ENCODE measurements around the gene APOF. TPM values are rescaled to one million over a fixed set of nuclear protein-coding genes. Genes with fewer than 3 reads are reported as not detected.

Gene APOF, protein sequence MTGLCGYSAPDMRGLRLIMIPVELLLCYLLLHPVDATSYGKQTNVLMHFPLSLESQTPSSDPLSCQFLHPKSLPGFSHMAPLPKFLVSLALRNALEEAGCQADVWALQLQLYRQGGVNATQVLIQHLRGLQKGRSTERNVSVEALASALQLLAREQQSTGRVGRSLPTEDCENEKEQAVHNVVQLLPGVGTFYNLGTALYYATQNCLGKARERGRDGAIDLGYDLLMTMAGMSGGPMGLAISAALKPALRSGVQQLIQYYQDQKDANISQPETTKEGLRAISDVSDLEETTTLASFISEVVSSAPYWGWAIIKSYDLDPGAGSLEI
- total RNA-seq (2014; rRNA removed; shearing (Covaris generic)) = not detected in 2 replicates
- not detected in 2 replicates for polyA plus RNA-seq (2016; fragmentation: Nextera tagmentation; extraction: Ambion mirVana)

DNA sequence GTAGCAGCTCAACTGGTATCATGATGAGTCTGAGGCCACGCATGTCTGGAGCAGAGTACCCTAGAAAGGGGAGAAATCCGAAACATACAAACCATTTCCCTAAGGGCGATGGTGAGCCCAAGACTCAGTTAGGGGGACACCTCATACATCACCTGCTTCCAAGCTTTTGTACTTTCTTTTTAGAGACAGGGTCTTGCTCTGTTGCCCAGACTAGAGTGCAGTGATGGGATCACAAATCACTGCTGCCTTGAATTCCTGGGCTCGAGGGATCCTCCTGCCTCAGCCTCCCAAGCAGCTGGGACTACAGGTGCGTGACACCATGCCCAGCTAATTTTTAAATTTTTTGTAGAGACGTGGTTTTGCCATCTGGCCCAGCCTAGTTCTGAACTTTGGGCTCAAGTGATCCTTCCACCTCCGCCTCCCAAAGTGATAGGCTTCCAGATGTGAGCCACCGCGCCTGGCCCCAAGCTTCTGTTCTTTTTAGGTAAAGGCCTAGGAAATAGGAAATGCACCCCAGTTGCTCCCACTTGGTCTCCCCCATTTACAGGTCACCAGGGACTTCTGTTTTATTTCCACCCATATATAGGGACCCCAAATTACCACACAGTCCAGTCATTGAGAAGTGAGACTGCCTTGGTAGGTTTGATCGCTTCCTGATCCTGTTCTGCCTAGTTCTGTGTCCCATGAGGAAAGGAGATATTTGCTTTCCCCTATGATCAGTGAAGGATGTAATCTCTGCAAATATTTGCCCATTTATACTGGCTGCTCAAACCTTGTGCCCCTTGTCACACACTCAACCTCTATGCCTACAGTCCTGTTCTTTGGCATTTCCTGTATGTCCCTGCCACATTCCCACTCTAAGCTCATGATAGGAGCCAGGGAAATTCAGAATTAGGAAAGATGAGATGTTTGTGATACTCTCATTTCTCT is at the start of gene APOF:
APOF (minus strand) TSS at position 728 of the 930 bp plus-strand sequence; CDS start at position 616, 112 bp downstream.
- H3K36me3 ChIP-seq (ENCODE audit: low read depth) = no peaks in the 10 kb centered on the region
- WGBS, 2 experiments (ENCODE audit: low coverage in 1 of 2, low lambda C conversion rate in 2 of 2, missing lambda C conversion rate in 2 of 2) = 68 to 71% methylated on average over 10 of the region's 10 CpGs
- no peaks in the 10 kb centered on the region for H3K9me3 ChIP-seq (ENCODE audit: low read depth)
- H3K4me2 ChIP-seq (ENCODE audit: unreplicated experiment) = no peak within 1 kb of the TSS
- H3K27ac ChIP-seq = no peak within 1 kb of the TSS
- H4K20me1 ChIP-seq (ENCODE audit: insufficient read depth) = 0 out of 2 replicates have a peak, but pooled peaks cover 5% of the 10 kb centered on the region
- H3K27me3 ChIP-seq (replicated peaks; ENCODE audit: insufficient read depth) = no peaks in the 10 kb centered on the region
- H3K9me2 ChIP-seq (ENCODE audit: insufficient read depth) = no peaks in the 10 kb centered on the region
- no peak within 1 kb of the TSS for H3K4me3 ChIP-seq
- no peak for DNase-seq
- TF ChIP-seq EZH2phosphoT487 (IDR thresholded peaks at IDR 0.05; ENCODE audit: insufficient read depth, low read depth) (no peak), EZH2 (IDR thresholded peaks at IDR 0.05; ENCODE audit: insufficient read depth, poor library complexity, severe bottlenecking) (no peak)
- in situ Hi-C loops (cut with MboI) = no loop called here
- H3K9ac ChIP-seq = no peak within 1 kb of the TSS
- H3F3A ChIP-seq (ENCODE audit: insufficient read depth) = peaks cover 18% of the 10 kb centered on the region
- H3K79me2 ChIP-seq (ENCODE audit: insufficient read depth) = peaks cover 23% of the 10 kb centered on the region
- peaks cover 18% of the 10 kb centered on the region for H3K4me1 ChIP-seq (ENCODE audit: insufficient read depth)
- H2AFZ ChIP-seq = no peak within 1 kb of the TSS

DNA sequence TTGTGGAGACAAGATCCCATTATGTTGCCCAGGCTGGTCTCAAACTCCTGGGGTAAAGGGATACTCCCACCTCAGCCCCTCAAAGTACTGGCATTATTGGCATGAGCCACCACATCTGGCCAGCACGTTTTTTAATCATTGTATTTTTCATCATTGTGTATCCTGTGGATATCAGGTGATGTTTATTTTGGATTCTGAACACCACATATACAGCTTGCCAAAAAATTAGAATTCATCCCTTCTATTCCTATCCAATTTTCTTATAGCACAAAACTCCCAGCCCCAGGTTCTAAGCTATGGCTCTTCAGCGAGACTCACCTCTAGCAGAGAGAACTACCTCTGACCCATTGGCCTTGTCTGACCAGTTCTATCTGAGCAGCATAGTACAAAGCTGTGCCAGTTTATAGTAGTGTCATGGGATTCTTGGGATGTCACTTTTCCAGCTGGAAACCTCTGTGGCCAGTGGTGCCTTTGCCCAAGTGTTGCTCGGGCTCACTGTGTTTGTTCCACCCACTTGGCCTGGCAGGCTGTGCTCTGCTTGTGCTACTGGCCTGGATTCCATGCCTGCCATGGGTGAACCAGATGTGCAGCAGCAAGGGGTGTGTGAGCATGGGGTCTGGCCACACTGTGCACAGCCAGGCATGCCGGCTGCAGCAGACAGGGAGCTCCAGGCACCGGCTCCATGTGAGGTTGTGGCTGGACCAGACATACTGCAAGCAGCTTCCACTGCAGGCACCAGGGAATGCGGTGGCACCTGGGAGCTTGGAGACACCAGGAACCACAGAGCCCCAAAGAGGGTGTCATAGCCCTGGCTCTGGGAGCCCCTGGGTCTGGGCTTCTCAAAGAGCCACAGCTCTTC is 49.4 kb upstream of the APOF start:
- Histone ChIP-seq H3K4me1 (ENCODE audit: insufficient read depth) (no peaks in the 10 kb centered on the region), H3K9ac (no peak overlapping the region), H3K27ac (no peak overlapping the region), H3K36me3 (ENCODE audit: low read depth) (no peaks in the 10 kb centered on the region), H3K4me3 (no peak overlapping the region), H2AFZ (no peak overlapping the region), H3K9me3 (ENCODE audit: low read depth) (no peaks in the 10 kb centered on the region), H3K9me2 (ENCODE audit: insufficient read depth) (no peaks in the 10 kb centered on the region), H4K20me1 (ENCODE audit: insufficient read depth) (no peaks in the 10 kb centered on the region), H3K4me2 (ENCODE audit: unreplicated experiment) (no peak overlapping the region), H3F3A (ENCODE audit: insufficient read depth) (no peaks in the 10 kb centered on the region), H3K27me3 (replicated peaks; ENCODE audit: insufficient read depth) (no peaks in the 10 kb centered on the region), H3K79me2 (ENCODE audit: insufficient read depth) (no peaks in the 10 kb centered on the region)
- DNase-seq = no peak
- in situ Hi-C loops (cut with MboI) = no loop called here
- WGBS, 2 experiments (ENCODE audit: low coverage in 1 of 2, low lambda C conversion rate in 2 of 2, missing lambda C conversion rate in 2 of 2) = 35% methylated on average over 5 to 6 of the region's 6 CpGs
- TF ChIP-seq EZH2phosphoT487 (IDR thresholded peaks at IDR 0.05; ENCODE audit: insufficient read depth, low read depth) = no peak
- no peak for TF ChIP-seq EZH2 (IDR thresholded peaks at IDR 0.05; ENCODE audit: insufficient read depth, poor library complexity, severe bottlenecking)

DNA sequence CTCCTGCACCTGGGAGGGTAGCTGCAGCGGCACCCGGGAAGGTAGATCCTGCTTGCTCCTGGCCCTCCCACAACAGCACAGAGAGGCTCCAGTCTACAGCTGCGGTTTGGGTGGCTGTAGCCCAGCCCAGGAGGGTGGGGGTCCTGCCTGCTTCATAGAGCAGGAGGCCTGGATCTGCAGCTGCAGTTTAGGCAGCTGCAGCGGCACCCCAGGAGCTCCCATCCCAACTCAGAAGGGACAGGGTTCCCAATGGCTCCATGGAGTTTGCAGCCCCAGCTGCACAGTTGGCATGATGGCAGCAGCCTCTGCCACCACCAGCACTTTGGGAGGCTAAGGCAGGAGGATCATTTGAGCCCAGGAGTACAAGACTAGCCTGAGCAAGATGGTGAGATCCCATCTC is 48.1 kb upstream of the APOF start:
- H2AFZ ChIP-seq = no peak overlapping the region
- no peaks in the 10 kb centered on the region for H3F3A ChIP-seq (ENCODE audit: insufficient read depth)
- in situ Hi-C loops (cut with MboI) = no loop called here
- H3K27ac ChIP-seq = no peak overlapping the region
- H3K4me3 ChIP-seq = no peak overlapping the region
- H4K20me1 ChIP-seq (ENCODE audit: insufficient read depth) = no peaks in the 10 kb centered on the region
- no peak overlapping the region for H3K9ac ChIP-seq
- H3K27me3 ChIP-seq (replicated peaks; ENCODE audit: insufficient read depth) = no peaks in the 10 kb centered on the region
- no peak for TF ChIP-seq EZH2phosphoT487 (IDR thresholded peaks at IDR 0.05; ENCODE audit: insufficient read depth, low read depth)
- TF ChIP-seq EZH2 (IDR thresholded peaks at IDR 0.05; ENCODE audit: insufficient read depth, poor library complexity, severe bottlenecking) = no peak
- WGBS, 2 experiments (ENCODE audit: low coverage in 1 of 2, low lambda C conversion rate in 2 of 2, missing lambda C conversion rate in 2 of 2) = 93 to 95% methylated on average over 4 of the region's 4 CpGs
- no peaks in the 10 kb centered on the region for H3K9me2 ChIP-seq (ENCODE audit: insufficient read depth)
- no peaks in the 10 kb centered on the region for H3K79me2 ChIP-seq (ENCODE audit: insufficient read depth)
- no peaks in the 10 kb centered on the region for H3K36me3 ChIP-seq (ENCODE audit: low read depth)
- H3K4me1 ChIP-seq (ENCODE audit: insufficient read depth) = no peaks in the 10 kb centered on the region
- H3K9me3 ChIP-seq (ENCODE audit: low read depth) = no peaks in the 10 kb centered on the region
- no peak for DNase-seq
- H3K4me2 ChIP-seq (ENCODE audit: unreplicated experiment) = no peak overlapping the region

All from GM23248 (cell line).